GM19025 (cell line): ENCODE results near the gene CBX4.

Source experiments
- ATAC-seq: cut with Tn5 transposase; IDR thresholded peaks from one replicate; pipeline ENCODE4 v1.9.1; 2021; ENCODE audit warnings: mild to moderate bottlenecking, low read depth, moderate library complexity; ENCODE audit not compliant: unreplicated experiment

The CBX4 gene

GRCh38 chr17:79814974-79815835, 24.0 kb downstream of the CBX4 start:
- ATAC-seq = no peak

- ATAC-seq = no peak
Observed at GRCh38 chr17:79814127-79814973, 24.9 kb downstream of the CBX4 start.

GRCh38 chr17:79813297-79814126, 25.7 kb downstream of the CBX4 start:
- ATAC-seq = no peak

- no peak for ATAC-seq
Observed at GRCh38 chr17:79812353-79813258, 26.6 kb downstream of the CBX4 start.

- ATAC-seq = no peak
Observed at GRCh38 chr17:79811868-79812352, 27.3 kb downstream of the CBX4 start.

GRCh38 chr17:79811011-79811867, 28.0 kb downstream of the CBX4 start:
- no peak for ATAC-seq

GRCh38 chr17:79810130-79811010, 28.9 kb downstream of the CBX4 start:
- peak; percentile 83 for ATAC-seq

GRCh38 chr17:79809530-79810129, 29.6 kb downstream of the CBX4 start:
- ATAC-seq = peak; percentile 23

- ATAC-seq = no peak
Observed at GRCh38 chr17:79808763-79809529, 30.3 kb downstream of the CBX4 start.

- no peak for ATAC-seq
Observed at GRCh38 chr17:79806863-79807720, 32.1 kb downstream of the CBX4 start.

- no peak for ATAC-seq
Observed at GRCh38 chr17:79806446-79806760, 32.8 kb downstream of the CBX4 start.

GRCh38 chr17:79804856-79805696, 34.2 kb downstream of the CBX4 start:
- peak; percentile 6 for ATAC-seq

- ATAC-seq = peak; percentile 76
Observed at GRCh38 chr17:79803997-79804855, 35.0 kb downstream of the CBX4 start.
